Psoas muscle (tissue), 8 donors: ENCODE data around the gene GGA1. TPM values are rescaled to one million over a fixed set of nuclear protein-coding genes. Genes with fewer than 3 reads are reported as not detected.

Source experiments
- ATAC-seq, 4 donors: fragments of 200-7000 bp; cut with Tn5 transposase; one replicate each; pipeline ENCODE4 v1.9.1; 2020; ENCODE audit warnings: moderate library complexity in 3 of 4, mild to moderate bottlenecking in 2 of 4
- DNase-seq, 2 donors: peaks; one replicate each; pipeline ENCODE4 v3.0.0-alpha.2; 2020
- H3K27ac ChIP-seq: fragments of 200-600 bp; one replicate; pipeline ENCODE4 v1.8.0; 2022
- H3K27me3 ChIP-seq, 3 donors: fragments of 200-600 bp in 1 of 3; one replicate each; pipeline versions ENCODE4 v1.6.1 to v1.8.0; 2013 to 2022; ENCODE audit warnings: low read length in 2 of 3, mild to moderate bottlenecking in 2 of 3, moderate library complexity in 1 of 3; ENCODE audit not compliant: insufficient read depth in 3 of 3
- H3K36me3 ChIP-seq, 2 donors: fragments of 200-600 bp in 1 of 2; one replicate each; pipeline versions ENCODE4 v1.6.1 to v1.8.0; 2013 to 2022; ENCODE audit warnings: low read depth in 1 of 2, mild to moderate bottlenecking in 1 of 2, moderate library complexity in 1 of 2; ENCODE audit not compliant: insufficient read depth in 1 of 2
- H3K4me1 ChIP-seq: fragments of 200-600 bp; one replicate; pipeline ENCODE4 v1.8.0; 2022
- H3K4me3 ChIP-seq: fragments of 200-600 bp; one replicate; pipeline ENCODE4 v1.8.0; 2022; ENCODE audit warnings: mild to moderate bottlenecking
- H3K9me3 ChIP-seq: fragments of 200-600 bp; one replicate; pipeline ENCODE4 v1.8.0; 2022
- WGBS, 3 donors: extraction: QIAGEN DNeasy Blood & Tissue Kit; methylation state at CpG; one replicate each; pipeline versions ENCODE4 v1.1.6 to v1.1.7; 2013; 5-methylcytosine and 5-hydroxymethylcytosine counted together
- intact Hi-C, 2 donors: fragments of 100-400 bp; cut with DNase I; formaldehyde crosslinking; loops; one replicate each; pipeline versions ENCODE4 v1.11.0 to v1.14.2; 2022
- polyA plus RNA-seq, 3 donors: library from polyadenylated mRNA; stranded (reverse); fragments of 200-250 nt; gene quantifications; one replicate each; pipeline ENCODE4 v1.2.3, GENCODE V29; 2013
- total RNA-seq, 4 donors: library from RNA; stranded (reverse); fragmentation: NEBNext Ultra II Directional in 2 of 4; extraction: Animal tissue kit (Norgen Biotek cat#: 25700) in 2 of 4; gene quantifications; one replicate each; pipeline versions ENCODE4 v1.2.1 to v1.2.4, GENCODE V29; 2021 to 2023
- TF ChIP-seq, protein P1 (sequence below): fragments of 200-600 bp; IDR thresholded peaks from one replicate; pipeline ENCODE4 v1.8.0; 2022; ENCODE audit warnings: antibody characterized with exemption
- donor health status: healthy with polysubstance abuse.
- donor health status: DM: no; HTN: no; CAD: no; lungs with moderate emphysema.
- donor health status: Bipolar disorder and iron deficiency.
- donor health status: healthy.
- donor health status: DM: yes; HTN: yes; CAD: no.
- donor health status: DM: no; HTN: no; CAD: no.
- donor health status: DM: no; HTN: no; CAD: no.
- donor health status: DM: yes; HTN: yes; CAD: no.

GGA1 gene
- total and polyA plus RNA-seq, 7 donors, result 30.2 to 39.4 (median 33.9) TPM

DNA sequence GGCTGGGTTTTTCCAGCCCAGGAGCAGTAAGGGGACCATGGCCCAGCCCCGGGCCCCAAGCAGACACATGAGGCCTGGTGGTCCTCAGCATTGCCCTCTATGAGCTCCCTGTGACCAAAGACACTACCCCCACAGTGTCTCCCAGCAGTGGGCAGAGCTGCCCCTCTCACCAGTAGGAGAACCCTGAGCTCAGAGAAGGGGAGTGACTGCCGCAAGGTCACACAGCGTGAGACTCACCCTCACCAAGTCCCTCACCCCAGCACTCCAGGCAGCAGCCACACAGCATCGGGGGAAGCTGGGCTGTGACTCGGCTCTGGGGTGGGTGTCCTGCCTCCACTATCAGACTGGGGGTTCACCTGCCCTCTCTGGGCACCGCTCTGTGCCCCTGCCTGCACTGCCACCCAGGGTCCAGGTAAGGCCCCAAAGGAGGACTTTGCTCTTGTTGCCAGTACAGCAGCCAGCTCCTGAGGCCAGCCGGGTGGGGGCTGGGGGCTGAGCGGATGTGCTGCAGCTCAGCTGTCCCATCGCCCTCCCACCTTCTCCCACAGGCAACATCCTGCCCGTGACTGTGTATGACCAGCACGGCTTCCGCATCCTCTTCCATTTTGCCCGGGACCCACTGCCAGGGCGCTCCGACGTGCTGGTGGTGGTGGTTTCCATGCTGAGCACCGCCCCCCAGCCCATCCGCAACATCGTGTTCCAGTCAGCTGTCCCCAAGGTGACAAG, 23.0 kb downstream of the GGA1 start:
- H3K36me3 ChIP-seq, result peaks cover 0 to 56% of the 10 kb centered on the region in 2 donors
- no peak overlapping the region for H3K27ac ChIP-seq

DNA sequence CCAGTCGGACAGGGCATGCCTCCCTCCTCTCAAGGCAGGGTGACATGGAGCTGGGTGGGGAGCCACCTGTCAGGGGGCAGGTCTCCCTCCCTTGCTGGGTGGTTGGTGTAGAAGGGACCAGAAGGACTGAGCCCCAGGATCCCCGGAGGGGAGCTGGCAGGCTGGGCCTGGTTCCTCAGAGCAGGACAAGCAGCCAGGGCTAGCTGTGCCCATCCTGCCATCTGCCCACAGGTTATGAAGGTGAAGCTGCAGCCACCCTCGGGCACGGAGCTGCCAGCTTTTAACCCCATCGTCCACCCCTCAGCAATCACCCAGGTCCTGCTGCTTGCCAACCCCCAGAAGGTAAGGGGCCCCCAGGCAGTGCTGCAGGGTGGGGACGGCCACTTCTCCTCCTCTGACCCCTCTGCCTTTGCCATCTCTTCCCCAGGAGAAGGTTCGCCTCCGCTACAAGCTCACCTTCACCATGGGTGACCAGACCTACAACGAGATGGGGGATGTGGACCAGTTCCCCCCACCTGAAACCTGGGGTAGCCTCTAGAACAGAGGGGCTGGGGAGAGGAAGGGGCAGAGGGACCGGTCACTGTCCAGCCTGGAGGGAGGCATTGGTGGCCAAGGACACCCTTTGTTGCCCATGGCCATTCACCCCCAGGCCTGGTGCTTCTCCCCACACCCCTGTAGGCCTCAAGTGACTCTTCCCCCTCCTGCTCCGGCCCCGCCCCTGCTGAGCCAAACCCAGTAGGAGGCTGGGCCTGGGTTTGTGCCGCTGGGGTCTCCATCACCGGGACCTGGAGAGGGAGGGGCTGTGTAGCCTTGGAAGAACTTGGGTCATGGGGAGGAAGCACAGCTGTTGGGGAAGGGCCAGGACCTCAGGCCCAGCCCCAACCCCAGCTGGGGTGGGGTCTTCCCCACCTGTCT, 23.8 kb downstream of the GGA1 start:
- no peak for ATAC-seq
- Histone ChIP-seq H3K4me3 (no peak overlapping the region), H3K27ac (peak overlapping the region; percentile 58)

More for the DNA sequence above, 23.0 kb downstream of the GGA1 start:
- Histone ChIP-seq H3K27me3 (no peaks in the 10 kb centered on the region), H3K9me3 (no peaks in the 10 kb centered on the region), H3K4me3 (no peak overlapping the region), H3K4me1 (peaks cover 31% of the 10 kb centered on the region)
- DNase-seq (no peak), ATAC-seq (no peak)
- 79 to 88% (median 81%) methylated on average over 19 of the region's 19 CpGs for WGBS, 3 donors
- TF ChIP-seq, protein P1, sequence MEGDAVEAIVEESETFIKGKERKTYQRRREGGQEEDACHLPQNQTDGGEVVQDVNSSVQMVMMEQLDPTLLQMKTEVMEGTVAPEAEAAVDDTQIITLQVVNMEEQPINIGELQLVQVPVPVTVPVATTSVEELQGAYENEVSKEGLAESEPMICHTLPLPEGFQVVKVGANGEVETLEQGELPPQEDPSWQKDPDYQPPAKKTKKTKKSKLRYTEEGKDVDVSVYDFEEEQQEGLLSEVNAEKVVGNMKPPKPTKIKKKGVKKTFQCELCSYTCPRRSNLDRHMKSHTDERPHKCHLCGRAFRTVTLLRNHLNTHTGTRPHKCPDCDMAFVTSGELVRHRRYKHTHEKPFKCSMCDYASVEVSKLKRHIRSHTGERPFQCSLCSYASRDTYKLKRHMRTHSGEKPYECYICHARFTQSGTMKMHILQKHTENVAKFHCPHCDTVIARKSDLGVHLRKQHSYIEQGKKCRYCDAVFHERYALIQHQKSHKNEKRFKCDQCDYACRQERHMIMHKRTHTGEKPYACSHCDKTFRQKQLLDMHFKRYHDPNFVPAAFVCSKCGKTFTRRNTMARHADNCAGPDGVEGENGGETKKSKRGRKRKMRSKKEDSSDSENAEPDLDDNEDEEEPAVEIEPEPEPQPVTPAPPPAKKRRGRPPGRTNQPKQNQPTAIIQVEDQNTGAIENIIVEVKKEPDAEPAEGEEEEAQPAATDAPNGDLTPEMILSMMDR, result no peak
- intact Hi-C loops, result no loop called here

DNA sequence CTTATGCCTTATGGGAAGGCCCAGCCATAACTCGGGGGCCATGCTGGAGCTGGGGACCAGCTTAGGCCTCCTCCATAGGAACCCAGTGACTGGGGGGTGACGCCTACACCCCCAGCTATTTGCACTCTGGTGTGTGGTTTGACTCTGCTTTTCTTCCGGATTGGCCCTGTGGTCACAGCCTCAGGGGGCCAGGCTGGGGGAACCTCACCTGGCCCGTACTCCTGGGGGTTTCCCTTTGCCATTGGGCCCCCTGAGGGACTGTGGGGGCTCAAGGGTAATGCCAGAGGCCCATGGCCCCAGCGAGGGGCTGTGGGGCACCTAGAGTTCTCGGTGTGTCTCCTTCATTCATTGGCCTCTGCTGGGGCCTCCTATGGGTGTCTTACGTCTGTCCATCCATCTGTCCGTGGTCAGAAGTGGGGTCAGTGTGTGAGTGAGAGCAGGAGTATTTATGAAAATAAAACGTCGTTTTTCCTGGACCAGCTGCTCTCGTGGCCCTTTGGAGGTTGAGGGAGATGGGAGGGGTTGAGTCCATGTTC, 24.5 kb downstream of the GGA1 start:
- TF ChIP-seq, protein P1, result no peak
- Histone ChIP-seq H3K36me3 (peaks cover 0 to 47% of the 10 kb centered on the region in 2 donors), H3K9me3 (no peaks in the 10 kb centered on the region), H3K27me3 (no peaks in the 10 kb centered on the region), H3K27ac (peak overlapping the region; percentile 58), H3K4me3 (peak overlapping the region; percentile 33), H3K4me1 (peaks cover 21% of the 10 kb centered on the region)
- intact Hi-C loops, result no loop called here
- WGBS, 3 donors, result 42 to 53% (median 49%) methylated on average over 11 of the region's 11 CpGs
- DNase-seq, result no peak
- ATAC-seq, result peak in 2 of 4 donors; percentile 7 to 13

More for the DNA sequence above, 23.8 kb downstream of the GGA1 start:
- Histone ChIP-seq H3K9me3 (no peaks in the 10 kb centered on the region), H3K4me1 (peaks cover 23% of the 10 kb centered on the region), H3K36me3 (peaks cover 0 to 54% of the 10 kb centered on the region in 2 donors), H3K27me3 (no peaks in the 10 kb centered on the region)
- TF ChIP-seq, protein P1, result no peak
- DNase-seq, result no peak
- intact Hi-C loops, result no loop called here
- 71 to 76% (median 73%) methylated on average over 14 of the region's 14 CpGs for WGBS, 3 donors

GRCh38 chr22:37633625-37634416, 25.2 kb downstream of the GGA1 start:
- ATAC-seq (peak; percentile 72 to 83 (median 76)), DNase-seq (peak; percentile 90 to 94)
- 3 to 5% (median 4%) methylated on average over 18 to 24 of the region's 24 CpGs for WGBS, 3 donors
- intact Hi-C loops, result no loop called here
- H3K27ac ChIP-seq, result peak overlapping the region; percentile 58
- TF ChIP-seq, protein P1, result no peak
- H3K9me3 ChIP-seq, result no peaks in the 10 kb centered on the region
- H3K27me3 ChIP-seq, result no peaks in the 10 kb centered on the region
- H3K36me3 ChIP-seq, result peaks cover 0 to 40% of the 10 kb centered on the region in 2 donors
- peak overlapping the region; percentile 33 for H3K4me3 ChIP-seq
- peaks cover 21% of the 10 kb centered on the region for H3K4me1 ChIP-seq
